H1 (cell line): ENCODE results near the gene ZNF674. TPM values are rescaled to one million over a fixed set of nuclear protein-coding genes. Genes with fewer than 3 reads are reported as not detected.

Experiments used
- CTCF ChIA-PET: fragments of 300-600 bp; sonication (Branson Sonifier 250); formaldehyde crosslinking; loops from one replicate; lab custom pipeline; 2021; ENCODE audit not compliant: partially characterized antibody; lab: Charles Lee
- POLR2A ChIA-PET: fragments of 300-600 bp; sonication (Branson Sonifier 250); formaldehyde crosslinking; loops from one replicate; lab custom pipeline; 2021; ENCODE audit warnings: inconsistent platforms; ENCODE audit not compliant: partially characterized antibody; lab: Charles Lee
- DNase-seq, 2 experiments: peaks; one replicate each; pipeline versions ENCODE4 v3.0.0 to v3.0.0-alpha.2; 2010 to 2022; ENCODE audit warnings: low spot score in 2 of 2, low read depth in 1 of 2, mixed read lengths in 1 of 2
- FAIRE-seq: peaks from 2 replicates; lab custom pipeline; 2011; peaks lifted over from hg19 to GRCh38; lab: Jason Lieb, UNC
- H2AFZ ChIP-seq: 2 replicates; pipeline ENCODE4 v1.8.1; 2012; ENCODE audit warnings: low read length, inconsistent platforms
- H2AK5ac ChIP-seq: 2 replicates; pipeline ENCODE4 v1.6.1; 2013; ENCODE audit warnings: low read depth, low read length
- H2BK120ac ChIP-seq: replicated peaks from 2 replicates; pipeline ENCODE3; 2013; ENCODE audit warnings: low read depth, low read length, inconsistent platforms
- H2BK12ac ChIP-seq: 2 replicates; pipeline ENCODE4 v1.6.1; 2013; ENCODE audit warnings: low read depth, low read length
- H2BK15ac ChIP-seq: 2 replicates; pipeline ENCODE4 v1.6.1; 2013; ENCODE audit warnings: low read length
- H2BK20ac ChIP-seq: 2 replicates; pipeline ENCODE4 v1.6.1; 2013; ENCODE audit warnings: low read length
- H2BK5ac ChIP-seq: 2 replicates; pipeline ENCODE4 v1.6.1; 2013; ENCODE audit warnings: low read depth, low read length
- H3K14ac ChIP-seq: 2 replicates; pipeline ENCODE4 v1.6.1; 2013; ENCODE audit warnings: inconsistent platforms; ENCODE audit not compliant: insufficient read length
- H3K18ac ChIP-seq: 2 replicates; pipeline ENCODE4 v1.6.1; 2013; ENCODE audit warnings: low read length; ENCODE audit errors: extremely low read depth
- H3K23ac ChIP-seq: 2 replicates; pipeline ENCODE4 v1.6.1; 2013; ENCODE audit warnings: inconsistent platforms; ENCODE audit not compliant: insufficient read length
- H3K23me2 ChIP-seq: 2 replicates; pipeline ENCODE4 v1.6.1; 2013; ENCODE audit warnings: low read depth, low read length
- H3K27ac ChIP-seq: 2 replicates; pipeline ENCODE4 v1.6.1; 2011; ENCODE audit warnings: low read depth, low read length, inconsistent platforms
- H3K27me3 ChIP-seq, 4 experiments: replicated peaks in 1 of 4; 1 replicate in 1 of 4; 2 replicates in 3 of 4; pipeline versions ENCODE4 v1.6.1 to v1.8.1; 2011 to 2013; ENCODE audit warnings: low read length in 3 of 4, mild to moderate bottlenecking in 3 of 4, inconsistent platforms in 2 of 4, mixed read lengths in 2 of 4, moderate library complexity in 1 of 4; ENCODE audit not compliant: control insufficient read depth in 3 of 4, insufficient read depth in 3 of 4; ENCODE audit errors: extremely low read depth in 1 of 4
- H3K36me3 ChIP-seq, 4 experiments: 2 replicates each; pipeline versions ENCODE4 v1.6.1 to v1.8.1; 2011 to 2013; ENCODE audit warnings: mild to moderate bottlenecking in 4 of 4, low read length in 3 of 4, moderate library complexity in 2 of 4, control low read depth in 1 of 4, inconsistent platforms in 1 of 4; ENCODE audit not compliant: insufficient read depth in 4 of 4, control insufficient read depth in 2 of 4
- H3K4ac ChIP-seq: replicated peaks from 2 replicates; pipeline ENCODE3; 2013; ENCODE audit warnings: low read length, low read depth, mixed read lengths, inconsistent platforms; ENCODE audit not compliant: insufficient read length
- H3K4me1 ChIP-seq, 4 experiments: replicated peaks in 1 of 4; 1 replicate in 1 of 4; 2 replicates in 3 of 4; pipeline versions ENCODE4 v1.6.1 to v1.8.1; 2011 to 2013; ENCODE audit warnings: low read length in 3 of 4, inconsistent platforms in 2 of 4, mixed read lengths in 1 of 4; ENCODE audit not compliant: insufficient read depth in 4 of 4, control insufficient read depth in 3 of 4
- H3K4me2 ChIP-seq, 2 experiments: 2 replicates each; pipeline versions ENCODE4 v1.6.1 to v1.8.1; 2011 to 2013; ENCODE audit warnings: low read depth in 2 of 2, low read length in 2 of 2, control low read depth in 1 of 2, inconsistent platforms in 1 of 2, mild to moderate bottlenecking in 1 of 2; ENCODE audit not compliant: insufficient read depth in 1 of 2
- H3K4me3 ChIP-seq, 4 experiments: fragments of 200-600, 300-600 bp in 1 of 4; sonication (generic), shearing (Covaris generic), sonication (Bioruptor Twin) in 1 of 4; 2 replicates each; pipeline versions ENCODE4 v1.5.1 to v1.8.1; 2011 to 2016; ENCODE audit warnings: low read length in 4 of 4, low read depth in 3 of 4, control low read depth in 2 of 4, inconsistent platforms in 2 of 4, mild to moderate bottlenecking in 2 of 4, mixed read lengths in 1 of 4, moderate library complexity in 1 of 4; ENCODE audit not compliant: insufficient read depth in 2 of 4; ENCODE audit errors: extremely low read depth in 1 of 4
- H3K56ac ChIP-seq: replicated peaks from 2 replicates; pipeline ENCODE3; 2013; ENCODE audit warnings: low read depth, mild to moderate bottlenecking, mixed read lengths, low read length, inconsistent platforms; ENCODE audit not compliant: insufficient read length
- H3K79me1 ChIP-seq: 2 replicates; pipeline ENCODE4 v1.6.1; 2013; ENCODE audit warnings: low read depth, low read length, control low read depth
- H3K79me2 ChIP-seq, 2 experiments: 2 replicates each; pipeline versions ENCODE4 v1.6.1 to v1.8.1; 2012 to 2013; ENCODE audit warnings: low read length in 2 of 2, mild to moderate bottlenecking in 2 of 2, inconsistent platforms in 1 of 2; ENCODE audit not compliant: insufficient read depth in 2 of 2, control insufficient read depth in 1 of 2
- H3K9ac ChIP-seq, 4 experiments: replicated peaks in 1 of 4; 1 replicate in 1 of 4; 2 replicates in 3 of 4; pipeline versions ENCODE4 v1.6.1 to v1.8.1; 2011 to 2013; ENCODE audit warnings: low read depth in 3 of 4, low read length in 3 of 4, control low read depth in 2 of 4, mild to moderate bottlenecking in 2 of 4, moderate library complexity in 2 of 4, inconsistent platforms in 1 of 4; ENCODE audit errors: extremely low read depth in 1 of 4
- H3K9me3 ChIP-seq, 2 experiments: 2 replicates each; pipeline versions ENCODE4 v1.6.1 to v1.8.1; 2012 to 2013; ENCODE audit warnings: mild to moderate bottlenecking in 2 of 2, moderate library complexity in 2 of 2, control low read depth in 1 of 2, inconsistent platforms in 1 of 2, low read depth in 1 of 2, low read length in 1 of 2, mixed read lengths in 1 of 2; ENCODE audit not compliant: insufficient read depth in 2 of 2
- H4K20me1 ChIP-seq, 2 experiments: replicated peaks in 1 of 2; 2 replicates each; pipeline versions ENCODE3 to v1.8.1; 2011 to 2013; ENCODE audit warnings: inconsistent platforms in 2 of 2, low read length in 2 of 2, mild to moderate bottlenecking in 1 of 2; ENCODE audit not compliant: insufficient read depth in 2 of 2, control insufficient read depth in 1 of 2
- H4K5ac ChIP-seq: 2 replicates; pipeline ENCODE4 v1.6.1; 2013; ENCODE audit warnings: low read length, low read depth, mixed read lengths, inconsistent platforms; ENCODE audit not compliant: insufficient read length
- H4K8ac ChIP-seq: 2 replicates; pipeline ENCODE4 v1.8.0; 2013; ENCODE audit warnings: mild to moderate bottlenecking, moderate library complexity, low read length, inconsistent platforms; ENCODE audit not compliant: insufficient read depth; ENCODE audit errors: extremely low read depth
- H4K91ac ChIP-seq: replicated peaks from 2 replicates; pipeline ENCODE3; 2013; ENCODE audit warnings: low read length, mixed read lengths, inconsistent platforms; ENCODE audit not compliant: insufficient read length
- ASH2L ChIP-seq: fragments of 200-600, 300-600 bp; sonication (generic); IDR thresholded peaks from one replicate; pipeline ENCODE4 v1.7.1; 2017; ENCODE audit warnings: low read length
- BACH1 ChIP-seq: IDR thresholded peaks from 2 replicates; pipeline ENCODE4 v1.6.1; 2012; ENCODE audit warnings: low read length, improper control_type of control experiment
- E2F6 ChIP-seq: IDR thresholded peaks from 2 replicates; pipeline ENCODE4 v1.6.1; 2012; ENCODE audit warnings: inconsistent platforms
- FOSL1 ChIP-seq: IDR thresholded peaks from 2 replicates; pipeline ENCODE4 v1.6.1; 2011; ENCODE audit warnings: mild to moderate bottlenecking, low read depth, low read length, moderate library complexity; ENCODE audit not compliant: insufficient read depth
- GTF2F1 ChIP-seq: IDR thresholded peaks from 2 replicates; pipeline ENCODE4 v1.6.1; 2012; ENCODE audit warnings: low read depth, low read length, improper control_type of control experiment, borderline replicate concordance
- JUN ChIP-seq: IDR thresholded peaks from 2 replicates; pipeline ENCODE4 v1.6.1; 2011; ENCODE audit warnings: low read depth, mild to moderate bottlenecking, improper control_type of control experiment, low read length
- KDM1A ChIP-seq: fragments of 200-600, 300-600 bp; sonication (generic); IDR thresholded peaks from 2 replicates; pipeline ENCODE4 v1.7.1; 2016; ENCODE audit warnings: mild to moderate bottlenecking, low read length, borderline replicate concordance
- NRF1 ChIP-seq: IDR thresholded peaks from 2 replicates; pipeline ENCODE4 v1.6.1; 2011; ENCODE audit warnings: mild to moderate bottlenecking, low read depth, low read length, improper control_type of control experiment
- SP1 ChIP-seq: IDR thresholded peaks from 2 replicates; pipeline ENCODE4 v1.6.1; 2011; ENCODE audit warnings: low read depth, low read length
- SP4 ChIP-seq: IDR thresholded peaks from 2 replicates; pipeline ENCODE4 v1.6.1; 2012; ENCODE audit warnings: low read length, inconsistent platforms
- SRF ChIP-seq: IDR thresholded peaks from 2 replicates; pipeline ENCODE4 v1.6.1; 2011; ENCODE audit warnings: mild to moderate bottlenecking, low read depth, low read length, moderate library complexity
- TAF7 ChIP-seq: optimal IDR thresholded peaks from 2 replicates; pipeline ENCODE3; 2011; ENCODE audit warnings: low read depth, mild to moderate bottlenecking, inconsistent platforms, low read length, moderate library complexity, borderline replicate concordance
- YY1 ChIP-seq: IDR thresholded peaks from 2 replicates; pipeline ENCODE4 v1.6.1; 2011; ENCODE audit warnings: low read depth, mild to moderate bottlenecking, low read length
- WGBS, 2 experiments: shearing (Covaris generic) in 1 of 2; methylation state at CpG; one replicate each; pipeline versions ENCODE4 v1.1.6 to v1.1.7; 2013 to 2015; ENCODE audit warnings: low lambda C conversion rate in 2 of 2, mixed read lengths in 2 of 2, inconsistent platforms in 1 of 2, low coverage in 1 of 2, missing lambda C conversion rate in 1 of 2; ENCODE audit not compliant: insufficient replicate concordance in 2 of 2, insufficient coverage in 1 of 2, insufficient read length in 1 of 2; ENCODE audit errors: extremely low coverage in 1 of 2, missing lambda C conversion rate in 1 of 2; 5-methylcytosine and 5-hydroxymethylcytosine counted together
- polyA plus RNA-seq, 7 experiments: library from polyadenylated mRNA; depleted of rRNA in 3 of 7; stranded (reverse) in 5 of 7; unstranded in 2 of 7; fragments of >200 nt in 5 of 7; fragments of 200-250 nt in 2 of 7; gene quantifications; 1 replicate in 5 of 7; 2 replicates in 1 of 7; 4 replicates in 1 of 7; pipeline versions ENCODE4 v1.2.1 to v1.2.3, GENCODE V29; 2011 to 2013; ENCODE audit warnings: missing spikeins in 2 of 7, mixed read lengths in 2 of 7
- total RNA-seq: library from RNA; stranded (reverse); fragmentation: NEBNext Ultra II Directional; extraction: Animal tissue kit (Norgen Biotek cat#: 25700); gene quantifications from 2 replicates; pipeline ENCODE4 v1.2.1, GENCODE V29; 2021

ZNF674 gene
- total and polyA plus RNA-seq, 2 of the 8 experiments (the other 6 are each of a cell fraction or from before 2014, with no cell fraction given) = 2.0 to 7.4 TPM

GRCh38 chrX:46488712-46489111 lies 56.5 kb downstream of the ZNF674 start:
- CTCF ChIA-PET = interaction anchor here (1.0 to 1.3 kb wide), 2 partner anchors 19 to 25 kb away, joined by 3 read pairs; no protein-coding TSS in a partner anchor
- FAIRE-seq = no peak
- no peak for TF ChIP-seq KDM1A
- no peak for TF ChIP-seq JUN
- no peak for TF ChIP-seq TAF7
- TF ChIP-seq SP1 = 0 out of 2 replicates have a peak, but pooled peaks have one; percentile 30
- no peak for TF ChIP-seq SRF
- no peak for TF ChIP-seq GTF2F1
- no peak for TF ChIP-seq SP4
- TF ChIP-seq BACH1 = no peak
- no peak for TF ChIP-seq FOSL1
- 0 out of 2 replicates have a peak, but pooled peaks have one; percentile 17 for TF ChIP-seq YY1
- no peak for TF ChIP-seq E2F6
- peak; percentile 35 for TF ChIP-seq ASH2L
- TF ChIP-seq NRF1 = no peak

More at GRCh38 chrX:46488712-46489111, 56.5 kb downstream of the ZNF674 start:
- H2BK20ac ChIP-seq = no peak overlapping the region
- H3K27me3 ChIP-seq = no peaks in the 10 kb centered on the region
- no peak overlapping the region for H4K8ac ChIP-seq
- no peaks in the 10 kb centered on the region for H3K23me2 ChIP-seq
- no peaks in the 10 kb centered on the region for H3K79me1 ChIP-seq
- no peaks in the 10 kb centered on the region for H3K79me2 ChIP-seq
- peak overlapping the region; percentile 67 for H3K27ac ChIP-seq
- no peak overlapping the region for H3K4ac ChIP-seq
- H2BK12ac ChIP-seq = 0 out of 2 replicates have a peak overlapping the region, but pooled peaks have one; percentile 68
- no peak overlapping the region for H3K56ac ChIP-seq
- H4K5ac ChIP-seq = peak overlapping the region; percentile 2
- H3K18ac ChIP-seq = no peak overlapping the region; the same call in 1 of the 2 replicates
- peak in 1 of 2 experiments; percentile 42 for DNase-seq
- H2BK120ac ChIP-seq = peak overlapping the region; percentile 33
- POLR2A ChIA-PET = interaction anchor here (0.7 to 1.2 kb wide), 2 partner anchors 11 to 30 kb away, joined by 4 read pairs; no protein-coding TSS in a partner anchor
- H3K4me2 ChIP-seq = peak overlapping the region; percentile 37 to 51; a peak in 2 of 4 replicates
- H2BK5ac ChIP-seq = peak overlapping the region; percentile 66; the same call in 1 of the 2 replicates
- peaks cover 0 to 11% (median 3%) of the 10 kb centered on the region in 4 experiments; a peak in 5 of 7 replicates for H3K4me1 ChIP-seq
- 0 out of 7 replicates have a peak overlapping the region, but pooled peaks of 1 of the 4 experiments have one; percentile 30 for H3K9ac ChIP-seq
- no peak overlapping the region for H4K91ac ChIP-seq
- H3K14ac ChIP-seq = no peak overlapping the region
- no peak overlapping the region; the same call in 1 of the 2 replicates for H2BK15ac ChIP-seq
- no peak overlapping the region for H2AK5ac ChIP-seq
- no peaks in the 10 kb centered on the region for H4K20me1 ChIP-seq
- peak overlapping the region in 1 of 4 experiments; percentile 28; a peak in 2 of 8 replicates for H3K4me3 ChIP-seq
- WGBS, 2 experiments = 11% methylated on average over 10 of the region's 10 CpGs; no CpG with 5 or more reads in 1 of the 2 experiments
- no peak overlapping the region for H3K23ac ChIP-seq
- no peak overlapping the region for H2AFZ ChIP-seq
- H3K9me3 ChIP-seq = peaks cover 3 to 7% of the 10 kb centered on the region in 2 experiments; a peak in 3 of 4 replicates
- peaks cover 0 to 3% (median 1%) of the 10 kb centered on the region in 4 experiments; a peak in 2 of 8 replicates for H3K36me3 ChIP-seq
